HepG2 (cell line): ENCODE results near the gene TADA2A. TPM values are rescaled to one million over a fixed set of nuclear protein-coding genes. Genes with fewer than 3 reads are reported as not detected.
A peak's percentile ranks its signal among the peaks of the same experiment; 100 is the strongest.

Source experiments
- ATF7 ChIP-seq, 2 experiments: fragments of 450-650 bp in 1 of 2; sonication (generic) in 1 of 2; formaldehyde crosslinking in 1 of 2; IDR thresholded peaks; 2 replicates each; pipeline versions ENCODE4 v1.4.0 to v1.6.1; 2016 to 2020; ENCODE audit warnings: antibody characterized with exemption in 1 of 2, mild to moderate bottlenecking in 1 of 2, missing genetic modification reagents in 1 of 2
- HES4 ChIP-seq: sonication (generic); formaldehyde crosslinking; IDR thresholded peaks from 2 replicates; pipeline ENCODE4 v1.9.0; 2021; ENCODE audit warnings: mild to moderate bottlenecking, missing genetic modification reagents, borderline replicate concordance
- HIVEP1 ChIP-seq: sonication (generic); formaldehyde crosslinking; IDR thresholded peaks from 2 replicates; pipeline ENCODE4 v1.4.0; 2020; ENCODE audit warnings: mild to moderate bottlenecking, missing genetic modification reagents
- HNF4A ChIP-seq: sonication (generic); formaldehyde crosslinking; IDR thresholded peaks from 2 replicates; pipeline ENCODE4 v1.4.0; 2020; ENCODE audit warnings: missing genetic modification reagents
- RARA ChIP-seq: IDR thresholded peaks from 2 replicates; pipeline ENCODE4 v1.6.1; 2016; ENCODE audit warnings: missing genetic modification reagents, missing compliant biosample characterization
- TCF12 ChIP-seq, 2 experiments: fragments of 450-650 bp in 1 of 2; sonication (generic) in 1 of 2; formaldehyde crosslinking in 1 of 2; IDR thresholded peaks; 2 replicates each; pipeline versions ENCODE4 v1.6.1 to v1.8.0; 2017 to 2022; ENCODE audit warnings: antibody characterized with exemption in 1 of 2, mild to moderate bottlenecking in 1 of 2, missing genetic modification reagents in 1 of 2, moderate library complexity in 1 of 2
- ZNF446 ChIP-seq: sonication (generic); formaldehyde crosslinking; IDR thresholded peaks from 2 replicates; pipeline ENCODE4 v1.5.0; 2020; ENCODE audit warnings: mild to moderate bottlenecking, missing genetic modification reagents
- ZNF737 ChIP-seq: sonication (generic); formaldehyde crosslinking; IDR thresholded peaks from 2 replicates; pipeline ENCODE4 v1.5.0; 2020; ENCODE audit warnings: missing genetic modification reagents, mild to moderate bottlenecking, borderline replicate concordance
- polyA plus RNA-seq, 8 experiments: library from polyadenylated mRNA; depleted of rRNA in 3 of 8; stranded (reverse) in 7 of 8; unstranded in 1 of 8; fragments of >200 nt; fragmentation: Illumina TruSeq in 4 of 8; extraction: Trizol in 4 of 8; gene quantifications; 2 replicates each; pipeline versions ENCODE4 v1.2.1 to v1.2.3, GENCODE V29; 2011 to 2016; ENCODE audit warnings: low read depth in 4 of 8, missing spikeins in 1 of 8, mixed read lengths in 1 of 8; ENCODE audit not compliant: insufficient read depth in 1 of 8
- total RNA-seq, 5 experiments: library from RNA; depleted of rRNA; stranded (reverse); fragments of >200 nt; fragmentation: Illumina TruSeq; extraction: Trizol; gene quantifications; 2 replicates each; pipeline ENCODE4 v1.2.3, GENCODE V29; 2016; ENCODE audit warnings: low read depth in 1 of 5
- TF ChIP-seq, protein P1 (sequence below): sonication (generic); formaldehyde crosslinking; IDR thresholded peaks from 2 replicates; pipeline ENCODE4 v1.9.0; 2022; ENCODE audit warnings: low read depth, missing genetic modification reagents
- TF ChIP-seq, protein P2 (sequence below): sonication (generic); formaldehyde crosslinking; IDR thresholded peaks from 2 replicates; pipeline ENCODE4 v1.4.0; 2020; ENCODE audit warnings: missing genetic modification reagents
- TF ChIP-seq, protein P3 (sequence below): sonication (generic); formaldehyde crosslinking; IDR thresholded peaks from 2 replicates; pipeline ENCODE4 v1.4.0; 2020; ENCODE audit warnings: missing genetic modification reagents
- TF ChIP-seq, protein P4 (sequence below): sonication (generic); formaldehyde crosslinking; IDR thresholded peaks from 2 replicates; pipeline ENCODE4 v1.4.0; 2020; ENCODE audit warnings: missing genetic modification reagents, borderline replicate concordance
- TF ChIP-seq, protein P5 (sequence below): sonication (generic); formaldehyde crosslinking; IDR thresholded peaks from 2 replicates; pipeline ENCODE4 v1.4.0; 2020; ENCODE audit warnings: missing genetic modification reagents, borderline replicate concordance

Gene TADA2A
- total and polyA plus RNA-seq, 2 of the 13 experiments (the other 11 are each of a cell fraction or from before 2014, with no cell fraction given): 8.0 to 14.0 TPM

DNA sequence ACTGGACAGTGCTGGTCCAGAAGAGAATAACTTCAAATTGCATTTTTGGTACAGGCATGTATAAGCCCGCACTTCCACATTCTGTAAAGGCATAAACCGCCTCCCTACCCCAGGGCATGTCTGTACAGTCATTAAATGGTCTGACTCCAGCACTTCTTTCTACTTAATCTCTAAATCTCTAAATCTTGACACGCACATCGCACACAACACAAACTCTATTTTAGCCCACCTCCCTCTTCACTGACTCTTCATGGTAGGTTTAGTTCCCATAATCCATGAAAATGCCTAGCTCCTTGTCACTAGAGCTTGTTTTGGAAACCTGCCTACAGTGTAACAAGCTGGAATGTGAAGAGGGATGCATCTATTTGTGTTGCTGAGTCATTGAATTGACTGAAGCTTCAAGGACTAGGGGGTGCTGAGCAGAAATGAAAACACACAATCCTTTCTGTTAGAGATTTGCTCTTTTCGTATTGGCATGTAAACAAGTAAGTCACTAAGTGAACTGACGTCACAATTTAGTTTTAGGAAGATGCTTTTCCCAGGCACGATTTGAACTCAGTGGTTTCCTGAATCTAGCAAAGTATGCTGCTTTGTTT, 81.4 kb downstream of the TADA2A start (continued):
- TF ChIP-seq, protein P1, sequence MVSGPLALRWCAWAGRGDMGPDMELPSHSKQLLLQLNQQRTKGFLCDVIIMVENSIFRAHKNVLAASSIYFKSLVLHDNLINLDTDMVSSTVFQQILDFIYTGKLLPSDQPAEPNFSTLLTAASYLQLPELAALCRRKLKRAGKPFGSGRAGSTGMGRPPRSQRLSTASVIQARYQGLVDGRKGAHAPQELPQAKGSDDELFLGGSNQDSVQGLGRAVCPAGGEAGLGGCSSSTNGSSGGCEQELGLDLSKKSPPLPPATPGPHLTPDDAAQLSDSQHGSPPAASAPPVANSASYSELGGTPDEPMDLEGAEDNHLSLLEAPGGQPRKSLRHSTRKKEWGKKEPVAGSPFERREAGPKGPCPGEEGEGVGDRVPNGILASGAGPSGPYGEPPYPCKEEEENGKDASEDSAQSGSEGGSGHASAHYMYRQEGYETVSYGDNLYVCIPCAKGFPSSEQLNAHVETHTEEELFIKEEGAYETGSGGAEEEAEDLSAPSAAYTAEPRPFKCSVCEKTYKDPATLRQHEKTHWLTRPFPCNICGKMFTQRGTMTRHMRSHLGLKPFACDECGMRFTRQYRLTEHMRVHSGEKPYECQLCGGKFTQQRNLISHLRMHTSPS: no peak
- TF ChIP-seq HIVEP1: no peak
- TF ChIP-seq HES4 (CRISPR knock-in tag): no peak
- TF ChIP-seq, protein P2, sequence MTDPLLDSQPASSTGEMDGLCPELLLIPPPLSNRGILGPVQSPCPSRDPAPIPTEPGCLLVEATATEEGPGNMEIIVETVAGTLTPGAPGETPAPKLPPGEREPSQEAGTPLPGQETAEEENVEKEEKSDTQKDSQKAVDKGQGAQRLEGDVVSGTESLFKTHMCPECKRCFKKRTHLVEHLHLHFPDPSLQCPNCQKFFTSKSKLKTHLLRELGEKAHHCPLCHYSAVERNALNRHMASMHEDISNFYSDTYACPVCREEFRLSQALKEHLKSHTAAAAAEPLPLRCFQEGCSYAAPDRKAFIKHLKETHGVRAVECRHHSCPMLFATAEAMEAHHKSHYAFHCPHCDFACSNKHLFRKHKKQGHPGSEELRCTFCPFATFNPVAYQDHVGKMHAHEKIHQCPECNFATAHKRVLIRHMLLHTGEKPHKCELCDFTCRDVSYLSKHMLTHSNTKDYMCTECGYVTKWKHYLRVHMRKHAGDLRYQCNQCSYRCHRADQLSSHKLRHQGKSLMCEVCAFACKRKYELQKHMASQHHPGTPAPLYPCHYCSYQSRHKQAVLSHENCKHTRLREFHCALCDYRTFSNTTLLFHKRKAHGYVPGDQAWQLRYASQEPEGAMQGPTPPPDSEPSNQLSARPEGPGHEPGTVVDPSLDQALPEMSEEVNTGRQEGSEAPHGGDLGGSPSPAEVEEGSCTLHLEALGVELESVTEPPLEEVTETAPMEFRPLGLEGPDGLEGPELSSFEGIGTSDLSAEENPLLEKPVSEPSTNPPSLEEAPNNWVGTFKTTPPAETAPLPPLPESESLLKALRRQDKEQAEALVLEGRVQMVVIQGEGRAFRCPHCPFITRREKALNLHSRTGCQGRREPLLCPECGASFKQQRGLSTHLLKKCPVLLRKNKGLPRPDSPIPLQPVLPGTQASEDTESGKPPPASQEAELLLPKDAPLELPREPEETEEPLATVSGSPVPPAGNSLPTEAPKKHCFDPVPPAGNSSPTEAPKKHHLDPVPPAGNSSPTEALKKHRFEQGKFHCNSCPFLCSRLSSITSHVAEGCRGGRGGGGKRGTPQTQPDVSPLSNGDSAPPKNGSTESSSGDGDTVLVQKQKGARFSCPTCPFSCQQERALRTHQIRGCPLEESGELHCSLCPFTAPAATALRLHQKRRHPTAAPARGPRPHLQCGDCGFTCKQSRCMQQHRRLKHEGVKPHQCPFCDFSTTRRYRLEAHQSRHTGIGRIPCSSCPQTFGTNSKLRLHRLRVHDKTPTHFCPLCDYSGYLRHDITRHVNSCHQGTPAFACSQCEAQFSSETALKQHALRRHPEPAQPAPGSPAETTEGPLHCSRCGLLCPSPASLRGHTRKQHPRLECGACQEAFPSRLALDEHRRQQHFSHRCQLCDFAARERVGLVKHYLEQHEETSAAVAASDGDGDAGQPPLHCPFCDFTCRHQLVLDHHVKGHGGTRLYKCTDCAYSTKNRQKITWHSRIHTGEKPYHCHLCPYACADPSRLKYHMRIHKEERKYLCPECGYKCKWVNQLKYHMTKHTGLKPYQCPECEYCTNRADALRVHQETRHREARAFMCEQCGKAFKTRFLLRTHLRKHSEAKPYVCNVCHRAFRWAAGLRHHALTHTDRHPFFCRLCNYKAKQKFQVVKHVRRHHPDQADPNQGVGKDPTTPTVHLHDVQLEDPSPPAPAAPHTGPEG (CRISPR knock-in tag): no peak
- TF ChIP-seq, protein P3, sequence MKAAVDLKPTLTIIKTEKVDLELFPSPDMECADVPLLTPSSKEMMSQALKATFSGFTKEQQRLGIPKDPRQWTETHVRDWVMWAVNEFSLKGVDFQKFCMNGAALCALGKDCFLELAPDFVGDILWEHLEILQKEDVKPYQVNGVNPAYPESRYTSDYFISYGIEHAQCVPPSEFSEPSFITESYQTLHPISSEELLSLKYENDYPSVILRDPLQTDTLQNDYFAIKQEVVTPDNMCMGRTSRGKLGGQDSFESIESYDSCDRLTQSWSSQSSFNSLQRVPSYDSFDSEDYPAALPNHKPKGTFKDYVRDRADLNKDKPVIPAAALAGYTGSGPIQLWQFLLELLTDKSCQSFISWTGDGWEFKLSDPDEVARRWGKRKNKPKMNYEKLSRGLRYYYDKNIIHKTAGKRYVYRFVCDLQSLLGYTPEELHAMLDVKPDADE (CRISPR knock-in tag): no peak
- TF ChIP-seq, protein P4, sequence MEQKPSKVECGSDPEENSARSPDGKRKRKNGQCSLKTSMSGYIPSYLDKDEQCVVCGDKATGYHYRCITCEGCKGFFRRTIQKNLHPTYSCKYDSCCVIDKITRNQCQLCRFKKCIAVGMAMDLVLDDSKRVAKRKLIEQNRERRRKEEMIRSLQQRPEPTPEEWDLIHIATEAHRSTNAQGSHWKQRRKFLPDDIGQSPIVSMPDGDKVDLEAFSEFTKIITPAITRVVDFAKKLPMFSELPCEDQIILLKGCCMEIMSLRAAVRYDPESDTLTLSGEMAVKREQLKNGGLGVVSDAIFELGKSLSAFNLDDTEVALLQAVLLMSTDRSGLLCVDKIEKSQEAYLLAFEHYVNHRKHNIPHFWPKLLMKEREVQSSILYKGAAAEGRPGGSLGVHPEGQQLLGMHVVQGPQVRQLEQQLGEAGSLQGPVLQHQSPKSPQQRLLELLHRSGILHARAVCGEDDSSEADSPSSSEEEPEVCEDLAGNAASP (CRISPR knock-in tag): peak; percentile 29; the same call in 1 of the 2 replicates
- no peak for TF ChIP-seq ZNF737
- no peak for TF ChIP-seq TCF12 (IDR thresholded peaks at IDR 0.05)
- 0 out of 2 replicates have a peak, but pooled peaks have one; percentile 41 for TF ChIP-seq TCF12 (CRISPR knock-in tag; IDR thresholded peaks at IDR 0.05)
- TF ChIP-seq, protein P5, sequence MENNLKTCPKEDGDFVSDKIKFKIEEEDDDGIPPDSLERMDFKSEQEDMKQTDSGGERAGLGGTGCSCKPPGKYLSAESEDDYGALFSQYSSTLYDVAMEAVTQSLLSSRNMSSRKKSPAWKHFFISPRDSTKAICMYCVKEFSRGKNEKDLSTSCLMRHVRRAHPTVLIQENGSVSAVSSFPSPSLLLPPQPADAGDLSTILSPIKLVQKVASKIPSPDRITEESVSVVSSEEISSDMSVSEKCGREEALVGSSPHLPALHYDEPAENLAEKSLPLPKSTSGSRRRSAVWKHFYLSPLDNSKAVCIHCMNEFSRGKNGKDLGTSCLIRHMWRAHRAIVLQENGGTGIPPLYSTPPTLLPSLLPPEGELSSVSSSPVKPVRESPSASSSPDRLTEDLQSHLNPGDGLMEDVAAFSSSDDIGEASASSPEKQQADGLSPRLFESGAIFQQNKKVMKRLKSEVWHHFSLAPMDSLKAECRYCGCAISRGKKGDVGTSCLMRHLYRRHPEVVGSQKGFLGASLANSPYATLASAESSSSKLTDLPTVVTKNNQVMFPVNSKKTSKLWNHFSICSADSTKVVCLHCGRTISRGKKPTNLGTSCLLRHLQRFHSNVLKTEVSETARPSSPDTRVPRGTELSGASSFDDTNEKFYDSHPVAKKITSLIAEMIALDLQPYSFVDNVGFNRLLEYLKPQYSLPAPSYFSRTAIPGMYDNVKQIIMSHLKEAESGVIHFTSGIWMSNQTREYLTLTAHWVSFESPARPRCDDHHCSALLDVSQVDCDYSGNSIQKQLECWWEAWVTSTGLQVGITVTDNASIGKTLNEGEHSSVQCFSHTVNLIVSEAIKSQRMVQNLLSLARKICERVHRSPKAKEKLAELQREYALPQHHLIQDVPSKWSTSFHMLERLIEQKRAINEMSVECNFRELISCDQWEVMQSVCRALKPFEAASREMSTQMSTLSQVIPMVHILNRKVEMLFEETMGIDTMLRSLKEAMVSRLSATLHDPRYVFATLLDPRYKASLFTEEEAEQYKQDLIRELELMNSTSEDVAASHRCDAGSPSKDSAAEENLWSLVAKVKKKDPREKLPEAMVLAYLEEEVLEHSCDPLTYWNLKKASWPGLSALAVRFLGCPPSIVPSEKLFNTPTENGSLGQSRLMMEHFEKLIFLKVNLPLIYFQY: 0 out of 2 replicates have a peak, but pooled peaks have one; percentile 34
- peak; percentile 92 for TF ChIP-seq ATF7 (IDR thresholded peaks at IDR 0.05)
- no peak; the same call in 1 of the 2 replicates for TF ChIP-seq ATF7 (CRISPR knock-in tag; IDR thresholded peaks at IDR 0.05)
- peak; percentile 40; the same call in 1 of the 2 replicates for TF ChIP-seq RARA (CRISPR knock-in tag)
- no peak for TF ChIP-seq HNF4A (CRISPR knock-in tag)
- no peak for TF ChIP-seq ZNF446
